Right ventricle myocardium inferior (tissue), 1 donor: ENCODE measurements around the gene CMC1. TPM values are rescaled to one million over a fixed set of nuclear protein-coding genes. Genes with fewer than 3 reads are reported as not detected.
"Not testable (repeated sequence)": the region's sequence is repeated elsewhere in the genome, so short reads cannot be mapped to it uniquely, and the experiment has no call there.

Experiments
- ATAC-seq: fragments of 200-7000 bp; cut with Tn5 transposase; one replicate; pipeline ENCODE4 v1.9.1; 2020; ENCODE audit warnings: mild to moderate bottlenecking, moderate library complexity
- DNase-seq: peaks from one replicate; pipeline ENCODE4 v3.0.0; 2021; ENCODE audit errors: missing footprints
- intact Hi-C: fragments of 100-400 bp; cut with DNase I; formaldehyde crosslinking; loops from one replicate; pipeline ENCODE4 v1.11.0; 2022
- total RNA-seq: library from RNA; stranded (reverse); fragmentation: NEBNext Ultra II Directional; extraction: Animal tissue kit (Norgen Biotek cat#: 25700); gene quantifications from one replicate; pipeline ENCODE4 v1.2.1, GENCODE V29; 2021
- donor health status: DM: no; HTN: yes; CAD: no; lungs with severe emphysema.

CMC1 gene
- total RNA-seq, 1 donor from 2014 or later = 35.7 TPM

DNA sequence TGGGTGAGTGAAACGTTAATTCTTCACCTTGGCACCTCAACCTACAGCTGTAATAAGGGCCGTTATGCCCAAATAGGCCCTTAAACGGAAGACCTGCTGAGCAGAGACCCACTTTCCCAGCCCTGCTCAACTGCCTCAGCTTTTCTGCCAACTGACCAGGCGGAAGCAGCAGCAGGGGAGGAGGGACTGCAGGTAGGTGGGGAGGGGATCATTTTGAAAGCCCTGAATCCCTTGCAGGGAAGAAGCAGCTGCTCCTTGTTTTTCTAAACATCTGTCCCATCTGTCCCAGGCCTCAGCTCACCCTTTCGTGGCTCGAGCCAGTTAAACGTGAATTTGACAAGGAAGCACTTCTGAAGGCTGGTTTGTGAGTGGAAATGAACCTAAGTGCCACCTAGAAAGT, 978 bp upstream of the CMC1 start:
- DNase-seq (no peak), ATAC-seq (no peak)
- intact Hi-C loops = loop anchor here (2.0 kb wide), 1 partner anchor 108 kb away; the partner anchor contains the start of genes AZI2 and ZCWPW2

DNA sequence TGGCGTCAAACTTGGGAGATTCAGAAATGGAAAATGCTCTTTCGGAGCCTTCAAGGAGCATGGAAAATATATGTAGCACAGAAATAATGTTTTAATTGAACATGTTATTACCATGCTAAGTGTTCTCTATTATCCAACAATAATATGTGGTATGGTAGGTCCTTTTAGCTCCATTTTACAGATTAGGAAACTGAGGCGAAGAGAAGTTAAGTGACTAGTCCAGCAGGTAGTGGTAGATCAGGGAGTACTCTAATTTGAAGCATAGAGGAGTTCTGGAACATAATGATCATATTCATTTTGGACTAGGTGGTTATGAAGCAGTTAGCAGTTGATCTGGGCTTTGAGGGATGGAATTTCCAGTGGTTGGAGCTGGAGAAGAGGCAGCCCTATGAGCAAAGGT, 1.1 kb downstream of the CMC1 start:
- no peak for DNase-seq
- intact Hi-C loops = no loop called here
- no peak for ATAC-seq

DNA sequence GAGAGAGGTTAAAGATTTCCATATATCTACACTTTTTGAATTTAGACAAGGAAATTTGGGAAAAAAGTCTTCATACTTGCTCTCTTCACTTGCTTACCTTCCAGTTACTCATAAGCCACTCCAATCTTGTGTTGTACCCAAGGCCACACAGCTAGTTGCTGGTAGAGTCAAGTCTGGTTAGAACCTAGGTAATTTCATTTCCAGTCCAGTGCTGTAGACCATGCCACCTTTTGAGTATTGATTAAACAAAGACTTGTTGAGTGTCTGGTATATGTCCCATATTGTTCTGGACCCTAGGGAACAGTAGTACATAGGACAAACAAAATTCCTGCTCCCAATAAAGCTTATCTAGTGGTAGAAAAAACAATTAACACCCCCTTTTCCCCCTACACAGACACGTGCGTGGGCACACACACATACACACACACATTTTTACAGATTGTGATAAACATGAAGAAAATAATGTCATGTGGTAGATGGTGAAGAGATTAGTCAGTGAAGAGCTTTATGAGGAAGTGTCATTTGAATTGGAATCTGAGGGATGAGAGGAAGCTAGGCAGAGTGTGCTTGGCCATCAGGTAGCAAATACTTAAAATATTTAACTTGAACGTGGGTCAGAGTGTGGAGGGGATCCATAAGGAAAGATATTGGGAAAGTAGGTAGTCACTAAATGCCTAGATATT, 2.1 kb downstream of the CMC1 start:
- DNase-seq (no peak), ATAC-seq (no peak)
- intact Hi-C loops = no loop called here

DNA sequence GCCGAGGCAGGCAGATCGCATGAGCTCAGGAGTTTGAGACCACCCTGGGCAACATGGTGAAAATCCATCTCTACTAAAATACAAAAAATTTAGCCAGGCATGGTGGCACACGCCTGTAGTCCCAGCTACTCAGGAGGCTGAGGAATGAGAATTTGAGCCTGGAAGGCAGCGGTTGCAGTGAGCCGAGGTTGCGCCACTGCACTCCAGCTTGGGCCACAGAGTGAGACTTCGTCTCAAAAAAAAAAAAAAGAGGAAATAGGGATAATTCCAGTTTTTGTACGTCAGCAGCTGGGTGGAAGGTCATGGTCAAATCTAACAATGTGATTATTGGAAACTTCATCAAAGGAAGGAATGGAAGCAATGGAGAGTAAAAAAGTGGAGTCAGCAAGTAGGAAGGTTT, 3.1 kb downstream of the CMC1 start:
- DNase-seq (peak; percentile 58), ATAC-seq (no peak)
- intact Hi-C loops = no loop called here

DNA sequence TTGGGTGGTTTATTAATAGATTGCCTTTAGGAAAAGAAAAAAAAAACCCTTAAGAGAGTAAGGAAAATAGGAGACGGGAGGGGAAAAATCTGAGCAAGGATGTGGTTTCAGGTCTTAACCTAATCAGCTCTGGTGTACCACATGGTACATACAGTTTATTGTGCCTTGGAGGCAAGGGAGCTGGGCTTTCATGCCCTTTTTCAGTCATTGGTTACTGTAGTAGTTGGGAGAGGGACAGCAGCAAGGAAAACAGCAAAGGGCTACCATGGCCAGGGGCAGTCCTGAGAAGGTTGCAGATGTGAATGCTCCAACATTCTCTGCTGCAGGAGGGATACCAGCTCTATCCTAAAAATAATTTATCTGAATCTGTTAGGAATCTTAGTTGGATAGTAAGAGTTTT, 5.9 kb downstream of the CMC1 start:
- intact Hi-C loops = no loop called here
- ATAC-seq = peak; percentile 18

DNA sequence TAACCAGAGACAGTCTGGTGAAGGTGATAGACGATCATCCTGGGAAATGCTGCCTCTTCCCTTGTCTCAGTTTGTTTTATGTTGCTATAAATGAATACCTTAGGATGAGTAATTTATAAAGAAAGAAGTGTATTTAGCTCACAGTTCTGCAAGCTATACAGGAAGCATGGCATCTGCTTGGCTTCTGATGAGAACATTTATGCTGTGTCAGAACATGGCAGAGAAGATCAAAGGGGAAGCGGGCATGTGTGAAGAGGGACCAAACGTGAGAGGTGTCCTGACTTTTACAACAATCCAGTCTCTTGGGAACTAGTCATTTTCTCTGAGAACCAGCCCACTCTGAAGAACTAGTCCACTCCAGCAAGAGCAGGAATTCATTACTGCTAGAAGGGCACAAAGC, 9.6 kb downstream of the CMC1 start:
- ATAC-seq (no peak), DNase-seq (no peak)
- intact Hi-C loops = no loop called here

More for the DNA sequence above, 5.9 kb downstream of the CMC1 start:
- DNase-seq = no peak

DNA sequence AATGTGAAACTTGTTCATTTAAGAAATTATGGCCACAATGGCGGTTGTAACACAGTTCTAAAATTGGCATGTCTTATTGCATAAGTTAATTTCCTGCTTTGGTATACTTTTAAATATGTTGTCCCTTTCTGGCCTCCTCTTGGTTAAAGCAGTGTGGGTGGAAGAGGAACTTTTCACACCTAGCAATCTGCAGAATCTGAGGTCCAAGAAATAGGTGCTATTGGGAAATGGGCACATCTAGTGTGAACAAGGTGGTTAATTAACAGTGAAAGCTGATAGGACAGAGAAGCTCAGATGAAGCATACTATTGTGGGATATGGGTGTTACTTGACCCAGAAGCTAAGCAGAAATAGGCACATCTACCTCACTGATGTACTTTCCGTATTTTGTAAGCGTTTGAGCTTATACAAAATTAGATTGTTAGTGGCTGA, 10.6 kb downstream of the CMC1 start:
- DNase-seq (no peak), ATAC-seq (no peak)
- intact Hi-C loops = no loop called here

DNA sequence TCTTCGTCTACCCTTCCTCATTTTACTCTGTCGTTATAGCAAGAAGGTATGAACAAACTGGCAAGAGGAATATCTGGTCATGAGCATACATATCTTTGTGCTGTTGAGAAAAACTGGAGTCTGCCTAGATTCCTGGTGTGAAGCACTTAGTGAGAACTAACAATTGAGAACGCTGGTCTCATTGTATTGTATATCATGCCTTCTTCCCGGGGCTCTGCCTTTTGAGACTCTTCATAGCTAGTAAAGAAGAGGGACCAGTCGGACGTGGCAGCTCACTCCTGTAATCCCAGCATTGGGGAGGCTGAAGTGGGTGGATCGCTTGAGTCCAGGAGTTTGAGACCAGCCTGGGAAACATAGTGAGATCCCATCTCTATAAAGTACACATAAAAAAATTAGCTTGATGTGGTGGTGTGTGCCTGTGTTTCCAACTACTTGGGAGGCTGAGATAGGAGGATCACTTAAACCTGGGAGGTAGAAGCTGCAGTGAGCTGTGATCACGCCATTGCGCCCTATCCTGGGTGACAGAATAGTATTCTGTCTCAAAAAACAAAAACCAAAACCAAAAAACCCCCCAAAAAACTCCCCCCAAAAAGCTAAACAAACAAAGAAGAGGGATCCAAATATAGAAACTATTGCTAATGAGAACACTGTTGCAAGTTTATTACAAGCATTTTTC, 11.8 kb downstream of the CMC1 start:
- DNase-seq (no peak), ATAC-seq (no peak)
- intact Hi-C loops = no loop called here

DNA sequence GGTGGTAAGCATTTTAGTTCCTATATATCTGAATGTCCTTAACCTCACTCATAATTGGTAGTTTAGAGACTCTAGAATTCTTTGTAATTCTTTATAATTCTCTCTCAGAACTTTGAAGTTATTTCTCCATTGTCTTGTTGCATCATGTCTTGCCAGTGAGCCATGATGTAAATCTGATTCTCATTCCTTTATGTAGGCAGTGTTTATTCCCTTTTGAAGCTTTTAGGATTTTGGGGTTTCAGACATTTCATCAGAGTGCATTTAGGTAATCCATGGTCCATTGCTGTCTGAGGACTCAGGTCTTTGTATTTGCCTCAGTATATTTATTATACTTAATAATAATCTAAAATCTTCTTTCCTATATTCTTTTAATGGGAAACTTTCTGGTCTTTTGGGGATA, 20.6 kb downstream of the CMC1 start:
- no peak for ATAC-seq
- no peak for DNase-seq
- intact Hi-C loops = no loop called here

DNA sequence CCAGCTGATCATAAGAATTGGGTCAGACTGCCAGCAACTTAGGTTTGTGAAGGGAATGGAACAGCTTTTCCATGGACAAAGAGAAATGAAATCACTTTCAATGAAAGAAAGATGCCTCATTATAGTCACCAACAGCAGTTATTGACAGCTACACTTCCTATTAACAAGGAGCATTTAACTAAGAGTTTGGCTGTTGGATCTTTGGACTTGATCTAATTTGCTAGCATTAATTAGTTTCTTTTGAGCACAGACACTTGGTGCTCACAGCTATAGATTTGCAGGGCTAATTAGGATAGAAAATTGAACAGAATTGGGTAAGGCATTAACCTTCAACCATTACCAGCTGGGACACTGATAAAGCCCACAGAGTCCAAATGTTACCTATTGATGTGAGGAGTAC, 24.2 kb downstream of the CMC1 start:
- DNase-seq (no peak), ATAC-seq (no peak)
- intact Hi-C loops = no loop called here

DNA sequence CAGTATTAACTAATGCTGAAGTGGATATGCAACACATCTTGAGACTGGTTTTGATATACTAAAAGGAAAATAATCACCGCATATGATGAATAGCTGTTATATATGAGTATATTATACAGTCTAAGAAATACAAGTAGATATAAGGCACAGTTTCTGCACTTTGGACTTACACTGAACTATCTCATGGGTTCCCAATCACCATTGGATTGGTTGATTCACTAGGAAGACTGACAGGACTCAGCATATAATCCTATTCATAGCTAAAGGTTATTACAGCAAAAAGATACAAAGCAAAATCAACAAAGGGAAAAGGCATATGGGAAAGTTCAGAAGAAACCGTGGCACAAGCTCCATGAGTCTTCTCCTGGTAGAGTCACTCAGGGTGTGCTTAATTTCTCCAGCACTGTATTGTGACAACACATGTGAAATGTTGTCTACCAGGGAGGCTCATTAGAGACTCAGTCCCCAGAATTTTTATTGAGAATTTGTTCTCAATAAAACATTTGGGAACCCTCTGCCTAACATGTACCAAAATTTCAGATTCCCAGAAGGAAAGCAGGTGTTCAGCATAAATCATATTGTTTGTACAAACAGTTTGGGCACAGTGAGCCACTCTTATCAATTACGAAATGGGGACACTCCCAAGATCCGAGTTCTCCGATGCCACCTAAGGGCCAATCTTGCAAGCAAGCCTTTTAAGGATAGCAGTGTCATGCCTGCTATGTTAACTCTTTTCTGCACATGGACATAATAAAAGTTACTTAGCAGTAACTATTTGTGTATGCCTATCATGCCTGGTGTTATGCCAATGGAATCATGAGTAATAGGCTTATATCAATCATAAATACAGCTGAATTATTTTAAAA, 26.8 kb downstream of the CMC1 start:
- ATAC-seq (peak; percentile 50), DNase-seq (no peak)
- intact Hi-C loops = no loop called here

DNA sequence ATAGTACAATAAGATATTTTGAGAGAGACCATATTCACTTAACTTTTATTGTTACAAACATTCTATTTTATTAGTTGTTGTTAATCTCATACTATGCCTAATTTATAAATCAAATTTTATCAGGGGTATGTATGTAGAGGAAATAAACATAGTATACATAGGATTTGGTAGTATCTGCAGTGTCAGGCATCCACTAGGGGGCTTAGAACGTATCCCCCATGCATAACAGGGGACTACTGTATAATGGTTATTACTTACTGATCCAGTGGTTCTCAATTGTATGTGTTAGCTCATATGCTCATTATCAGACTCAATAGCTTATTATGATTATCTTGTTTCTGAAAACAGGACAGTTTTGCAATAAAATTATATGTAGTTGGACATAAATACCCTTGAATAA, 27.6 kb downstream of the CMC1 start:
- intact Hi-C loops = no loop called here
- no peak for DNase-seq
- no peak for ATAC-seq

DNA sequence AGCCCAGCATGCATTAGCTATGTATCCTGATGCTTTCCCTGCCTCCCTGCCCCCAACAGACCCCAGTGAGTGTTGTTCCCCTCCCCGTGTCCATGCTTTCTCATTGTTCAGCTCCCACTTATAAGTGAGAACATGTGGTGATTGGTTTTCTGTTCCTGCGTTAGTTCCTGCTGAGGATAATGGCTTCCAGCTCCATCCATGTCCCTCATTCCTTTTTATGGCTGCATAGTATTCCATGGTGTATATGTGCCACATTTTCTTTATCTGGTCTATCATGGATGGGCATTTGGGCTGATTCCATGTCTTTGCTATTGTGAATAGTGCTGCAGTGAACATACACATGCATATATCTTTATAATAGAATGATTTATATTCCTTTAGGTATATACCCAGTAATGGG, 28.5 kb downstream of the CMC1 start:
- intact Hi-C loops, DNase-seq, ATAC-seq: not testable (repeated sequence)

DNA sequence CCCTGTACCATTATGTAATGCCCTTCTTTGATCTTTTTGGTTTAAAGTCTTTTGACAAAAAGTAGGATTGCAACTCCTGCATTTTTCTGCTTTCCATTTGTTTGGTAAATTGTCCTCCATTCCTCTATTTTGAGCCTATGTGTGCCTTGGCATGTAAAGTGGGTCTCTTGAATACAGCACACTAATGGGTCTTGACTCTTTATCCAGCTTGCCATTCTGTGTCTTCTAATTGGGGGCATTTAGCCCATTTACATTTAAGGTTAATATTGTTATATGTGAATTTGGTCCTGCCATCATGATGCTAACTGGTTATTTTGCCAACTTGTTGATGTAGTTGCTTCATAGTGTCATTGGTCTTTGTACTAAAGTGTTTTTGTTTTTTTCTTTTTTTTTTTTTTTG, 32.4 kb downstream of the CMC1 start:
- intact Hi-C loops = no loop called here
- ATAC-seq = no peak
- no peak for DNase-seq

DNA sequence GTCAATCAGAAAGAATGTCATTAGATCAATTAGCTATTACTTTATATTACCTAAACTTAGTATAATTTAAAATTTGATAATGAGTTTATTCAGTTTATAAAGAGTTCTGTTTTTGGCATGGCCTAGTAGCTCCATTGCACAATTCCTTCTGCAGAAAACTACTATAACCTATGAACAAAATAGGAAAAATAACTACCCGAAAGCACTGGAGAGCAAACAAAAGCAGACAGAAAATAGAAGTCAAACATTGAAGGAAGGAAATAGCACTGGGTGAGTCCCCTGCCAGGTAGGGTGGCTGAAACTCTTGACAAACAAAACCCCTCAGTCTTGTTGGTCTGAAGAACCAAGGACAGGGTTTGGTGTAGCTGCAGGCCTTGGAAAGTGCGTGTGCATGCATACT, 37.5 kb downstream of the CMC1 start:
- no peak for ATAC-seq
- intact Hi-C loops = no loop called here
- DNase-seq = no peak

DNA sequence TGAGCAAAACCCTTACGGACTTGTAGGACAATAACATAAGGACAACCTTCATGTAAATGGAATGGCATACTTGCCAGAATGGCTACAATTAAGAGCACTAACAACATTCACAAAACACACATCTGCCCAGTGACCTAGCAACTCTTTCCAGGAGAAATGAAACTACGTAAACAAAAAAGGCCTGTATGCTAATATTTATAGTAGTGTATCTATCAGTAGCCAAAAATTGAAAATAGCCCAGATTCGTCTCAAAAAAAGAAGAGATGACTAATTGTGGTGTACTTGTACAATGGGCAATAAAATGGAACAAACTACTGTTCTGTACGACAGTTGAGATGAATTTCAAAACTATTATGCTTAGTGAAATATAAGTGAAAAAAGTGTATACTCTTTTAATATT, 38.4 kb downstream of the CMC1 start:
- no peak for ATAC-seq
- intact Hi-C loops = loop anchor here (10.0 kb wide), 1 partner anchor 565 kb away; no protein-coding TSS in a partner anchor
- no peak for DNase-seq

DNA sequence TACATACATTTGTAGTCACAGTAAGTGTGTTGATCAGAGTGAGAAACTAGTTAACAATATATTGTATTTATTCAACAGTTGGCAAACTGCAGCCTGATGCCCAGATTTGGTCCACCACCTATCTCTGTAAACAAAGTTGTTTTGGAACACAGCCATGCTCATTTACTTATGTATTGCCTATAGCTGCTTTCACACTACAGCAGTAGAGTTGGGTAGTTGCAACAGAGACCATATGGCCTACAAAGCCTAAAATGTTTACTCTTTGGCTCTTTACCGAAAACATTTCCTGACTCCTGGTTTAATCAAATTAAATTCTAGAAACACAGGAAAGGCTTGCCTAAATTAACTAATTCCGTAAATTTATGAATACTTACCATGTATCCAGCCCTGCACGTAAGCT, 39.4 kb downstream of the CMC1 start:
- DNase-seq (no peak), ATAC-seq (no peak)
- intact Hi-C loops = loop anchor here (10.0 kb wide), 1 partner anchor 566 kb away; no protein-coding TSS in a partner anchor

DNA sequence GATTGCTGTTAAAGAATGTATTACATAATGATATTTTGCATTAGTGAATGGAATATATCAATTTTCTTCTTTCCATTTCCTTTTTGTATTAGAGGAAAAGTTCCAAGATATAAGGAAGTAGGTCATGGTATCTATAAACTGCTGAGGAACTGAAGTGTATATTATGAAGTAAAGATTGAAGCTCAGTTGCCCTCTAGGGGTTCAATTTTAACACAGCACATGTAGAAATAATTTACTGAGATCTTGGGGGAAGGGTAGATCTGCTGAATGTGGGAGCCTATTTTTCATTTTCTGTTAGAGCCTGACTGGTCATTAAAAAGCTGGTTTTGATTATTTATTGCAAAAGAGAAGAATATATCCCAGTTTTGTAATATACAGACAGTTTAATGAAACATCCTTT, 45.2 kb downstream of the CMC1 start:
- intact Hi-C loops = loop anchor here (10.0 kb wide), 1 partner anchor 572 kb away; no protein-coding TSS in a partner anchor
- ATAC-seq (peak; percentile 70), DNase-seq (no peak)

DNA sequence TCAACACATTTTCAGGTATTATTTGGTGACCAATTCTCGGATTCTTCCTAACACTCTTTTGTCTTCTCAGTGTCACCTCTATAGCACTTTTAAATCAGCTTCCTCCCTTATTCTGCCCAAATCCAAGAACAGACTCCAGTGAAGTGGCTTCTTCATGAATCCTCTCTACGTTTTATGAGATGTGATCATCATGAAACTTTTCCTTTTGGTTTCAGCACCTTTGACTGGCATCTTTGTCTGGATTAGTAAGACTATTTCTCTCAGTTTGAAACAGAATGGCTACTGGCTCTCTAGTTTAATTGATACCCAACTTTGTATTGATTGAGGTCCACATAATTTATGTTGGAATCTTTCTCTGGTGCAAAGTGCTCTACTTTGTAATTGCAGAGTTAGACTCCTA, 45.6 kb downstream of the CMC1 start:
- no peak for DNase-seq
- ATAC-seq = no peak
- intact Hi-C loops = loop anchor here (10.0 kb wide), 1 partner anchor 572 kb away; no protein-coding TSS in a partner anchor
